ENCODE results near the gene OPTC. TPM values are rescaled to one million over a fixed set of nuclear protein-coding genes. Genes with fewer than 3 reads are reported as not detected.

Gene OPTC
- total RNA-seq, 3 donors from 2014 or later (not counting 1 experiment from before 2014, with no cell fraction given) = not detected

DNA sequence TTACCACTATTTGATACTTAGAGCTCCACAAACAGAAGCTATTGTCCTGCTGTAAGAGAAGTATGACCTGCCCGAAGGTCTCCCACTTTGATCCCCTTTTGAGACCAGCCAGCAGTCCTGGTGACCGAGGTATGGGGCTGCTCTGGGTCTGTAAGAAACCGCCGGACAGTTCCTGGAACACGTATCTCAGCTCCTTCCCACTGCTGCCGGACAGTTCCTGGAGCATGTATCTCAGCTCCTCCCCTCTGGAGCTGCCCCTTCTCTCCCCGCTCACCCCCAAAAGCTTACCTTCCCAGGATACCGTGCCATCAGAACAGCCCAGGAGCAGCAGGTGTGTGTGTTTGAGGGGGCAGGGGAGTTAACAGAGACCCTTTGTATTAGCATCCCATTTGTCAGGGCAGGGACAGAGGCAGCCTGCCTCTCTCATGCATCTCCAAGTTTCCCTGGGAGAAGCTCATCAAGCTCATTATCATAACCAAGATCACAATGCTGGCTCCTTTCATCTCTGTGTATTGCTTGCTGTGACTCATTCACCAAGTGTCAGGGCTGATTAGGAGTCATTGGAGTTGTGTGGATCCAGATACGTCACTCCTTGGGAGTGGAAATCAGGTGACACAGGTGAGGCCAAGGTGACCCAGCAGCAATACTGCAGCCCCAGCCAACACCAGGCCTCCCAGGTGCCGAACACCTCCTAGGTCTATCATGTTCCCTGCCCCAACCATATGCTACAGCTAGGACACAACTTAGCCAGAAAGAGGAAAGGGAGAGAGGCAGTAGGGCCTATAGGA lies 25.3 kb downstream of the OPTC start:
- H3K4me1 Mint-ChIP-seq = no peaks in the 10 kb centered on the region
- no peak overlapping the region for H3K27ac Mint-ChIP-seq
- H3K27me3 Mint-ChIP-seq (ENCODE audit: low read depth in 2 of 2) = peaks cover 0 to 5% of the 10 kb centered on the region in 2 donors
- H3K9me3 ChIP-seq (ENCODE audit: control insufficient read depth, insufficient read depth, low read length) = no peaks in the 10 kb centered on the region
- no peak overlapping the region for H3K4me3 Mint-ChIP-seq
- no peaks in the 10 kb centered on the region for H3K9me3 Mint-ChIP-seq
- no peak for DNase-seq
- no peak overlapping the region for H3K4me3 ChIP-seq (ENCODE audit: low read length)
- WGBS (ENCODE audit: insufficient coverage) = 74% methylated on average over 8 of the region's 10 CpGs
- TF ChIP-seq, protein P1, sequence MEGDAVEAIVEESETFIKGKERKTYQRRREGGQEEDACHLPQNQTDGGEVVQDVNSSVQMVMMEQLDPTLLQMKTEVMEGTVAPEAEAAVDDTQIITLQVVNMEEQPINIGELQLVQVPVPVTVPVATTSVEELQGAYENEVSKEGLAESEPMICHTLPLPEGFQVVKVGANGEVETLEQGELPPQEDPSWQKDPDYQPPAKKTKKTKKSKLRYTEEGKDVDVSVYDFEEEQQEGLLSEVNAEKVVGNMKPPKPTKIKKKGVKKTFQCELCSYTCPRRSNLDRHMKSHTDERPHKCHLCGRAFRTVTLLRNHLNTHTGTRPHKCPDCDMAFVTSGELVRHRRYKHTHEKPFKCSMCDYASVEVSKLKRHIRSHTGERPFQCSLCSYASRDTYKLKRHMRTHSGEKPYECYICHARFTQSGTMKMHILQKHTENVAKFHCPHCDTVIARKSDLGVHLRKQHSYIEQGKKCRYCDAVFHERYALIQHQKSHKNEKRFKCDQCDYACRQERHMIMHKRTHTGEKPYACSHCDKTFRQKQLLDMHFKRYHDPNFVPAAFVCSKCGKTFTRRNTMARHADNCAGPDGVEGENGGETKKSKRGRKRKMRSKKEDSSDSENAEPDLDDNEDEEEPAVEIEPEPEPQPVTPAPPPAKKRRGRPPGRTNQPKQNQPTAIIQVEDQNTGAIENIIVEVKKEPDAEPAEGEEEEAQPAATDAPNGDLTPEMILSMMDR (IDR thresholded peaks at IDR 0.05) = no peak
- intact Hi-C loops (cut with micrococcal nuclease) = no loop called here
- no peaks in the 10 kb centered on the region for H3K36me3 Mint-ChIP-seq
- no peak for ATAC-seq
- H3K27me3 ChIP-seq (ENCODE audit: control insufficient read depth, insufficient read depth, low read length) = no peaks in the 10 kb centered on the region
- H3K4me1 ChIP-seq (ENCODE audit: control insufficient read depth, insufficient read depth, low read length) = no peaks in the 10 kb centered on the region
- H3K36me3 ChIP-seq (ENCODE audit: control insufficient read depth, insufficient read depth, low read length) = no peaks in the 10 kb centered on the region
- H3K27ac ChIP-seq (ENCODE audit: low read length) = no peak overlapping the region

DNA sequence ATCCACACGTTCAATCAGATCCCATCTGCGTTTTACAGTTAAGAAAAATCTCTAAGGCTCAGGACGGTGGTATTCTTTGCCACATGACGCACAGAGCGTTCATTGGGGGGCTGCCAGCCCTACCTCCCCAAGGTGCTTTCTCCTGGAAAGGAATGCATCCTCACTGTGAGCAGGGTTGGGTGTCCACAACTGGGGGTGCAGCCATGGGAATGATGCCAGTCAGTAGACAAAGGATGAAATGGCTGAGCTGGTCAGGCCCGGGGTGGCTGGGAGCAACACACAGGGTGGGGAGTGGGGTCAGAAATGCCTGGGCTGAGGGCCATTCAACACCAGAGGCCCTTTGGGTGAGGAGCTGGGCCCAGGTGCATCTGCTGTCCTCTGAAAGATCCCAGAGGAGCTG lies 25.9 kb downstream of the OPTC start:
- 92% methylated on average over 6 of the region's 6 CpGs for WGBS (ENCODE audit: insufficient coverage)
- Histone ChIP-seq H3K4me3 (ENCODE audit: low read length) (no peak overlapping the region), H3K4me1 (ENCODE audit: control insufficient read depth, insufficient read depth, low read length) (no peaks in the 10 kb centered on the region), H3K36me3 (ENCODE audit: control insufficient read depth, insufficient read depth, low read length) (no peaks in the 10 kb centered on the region), H3K27me3 (ENCODE audit: control insufficient read depth, insufficient read depth, low read length) (no peaks in the 10 kb centered on the region), H3K9me3 (ENCODE audit: control insufficient read depth, insufficient read depth, low read length) (no peaks in the 10 kb centered on the region), H3K27ac (ENCODE audit: low read length) (no peak overlapping the region)
- DNase-seq (no peak), ATAC-seq (no peak)
- intact Hi-C loops (cut with micrococcal nuclease) = no loop called here
- Mint-ChIP-seq H3K4me1 (no peaks in the 10 kb centered on the region), H3K9me3 (no peaks in the 10 kb centered on the region), H3K36me3 (no peaks in the 10 kb centered on the region), H3K27me3 (ENCODE audit: low read depth in 2 of 2) (peaks cover 0 to 5% of the 10 kb centered on the region in 2 donors), H3K4me3 (no peak overlapping the region), H3K27ac (no peak overlapping the region)
- TF ChIP-seq, protein P1 (IDR thresholded peaks at IDR 0.05) = no peak

DNA sequence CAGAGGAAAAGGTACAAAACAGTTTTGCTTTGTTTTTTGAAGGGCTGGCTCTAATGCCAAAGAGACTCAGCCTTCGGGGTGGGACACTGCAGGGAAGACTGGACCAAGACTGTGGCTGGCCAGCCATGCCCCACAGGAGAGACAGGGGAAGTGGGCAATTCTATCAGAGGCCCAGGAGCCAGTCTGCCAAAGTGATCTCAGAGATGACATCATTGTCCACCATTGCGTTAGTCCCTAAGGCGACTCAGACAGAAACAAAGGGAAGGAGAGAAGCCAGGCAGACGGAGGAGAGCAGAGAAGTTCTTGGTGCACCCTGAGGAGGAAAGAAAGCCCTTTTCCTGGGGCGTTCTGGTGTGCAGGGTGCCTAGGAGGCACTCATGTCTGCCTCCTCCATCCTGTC lies 26.4 kb downstream of the OPTC start:
- Histone ChIP-seq H3K36me3 (ENCODE audit: control insufficient read depth, insufficient read depth, low read length) (no peaks in the 10 kb centered on the region), H3K27ac (ENCODE audit: low read length) (no peak overlapping the region), H3K9me3 (ENCODE audit: control insufficient read depth, insufficient read depth, low read length) (no peaks in the 10 kb centered on the region), H3K4me3 (ENCODE audit: low read length) (no peak overlapping the region), H3K4me1 (ENCODE audit: control insufficient read depth, insufficient read depth, low read length) (no peaks in the 10 kb centered on the region), H3K27me3 (ENCODE audit: control insufficient read depth, insufficient read depth, low read length) (no peaks in the 10 kb centered on the region)
- Mint-ChIP-seq H3K4me1 (no peaks in the 10 kb centered on the region), H3K4me3 (no peak overlapping the region), H3K27me3 (ENCODE audit: low read depth in 2 of 2) (peaks cover 0 to 1% of the 10 kb centered on the region in 2 donors), H3K27ac (no peak overlapping the region), H3K9me3 (no peaks in the 10 kb centered on the region), H3K36me3 (no peaks in the 10 kb centered on the region)
- intact Hi-C loops (cut with micrococcal nuclease) = no loop called here
- TF ChIP-seq, protein P1 (IDR thresholded peaks at IDR 0.05) = no peak
- WGBS (ENCODE audit: insufficient coverage) = 63% methylated on average over 5 of the region's 5 CpGs
- ATAC-seq (no peak), DNase-seq (no peak)
